8988T (cell line): Measurements from ENCODE around the gene MET.
"Not testable (repeated sequence)": the region's sequence is repeated elsewhere in the genome, so short reads cannot be mapped to it uniquely, and the experiment has no call there.

Source experiments
- DNase-seq: peaks from one replicate; pipeline ENCODE4 v3.0.0; 2011

MET gene

DNA sequence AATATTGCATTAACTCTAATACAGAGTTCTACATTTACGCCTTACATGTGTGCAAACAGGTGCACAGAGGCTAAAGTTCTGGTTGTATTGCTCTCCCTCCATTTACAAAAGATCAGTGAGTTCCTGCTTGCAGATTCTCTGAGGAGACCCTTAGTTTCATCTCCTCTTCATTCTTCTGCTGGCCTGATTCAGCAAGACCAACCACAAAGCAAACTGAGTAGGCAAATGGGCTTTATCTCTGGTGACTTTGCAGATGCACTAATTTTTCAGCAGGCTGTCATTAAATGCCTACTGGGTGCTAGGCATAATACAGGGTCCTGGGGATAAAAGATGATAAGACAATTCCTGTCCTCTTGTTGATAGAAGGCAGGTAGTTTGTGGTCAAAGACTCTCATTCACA is 56.4 kb downstream of the MET start:
- DNase-seq, result no peak

- no peak for DNase-seq
Measured at GRCh38 chr7:116730097-116731022, 58.4 kb downstream of the MET start.

GRCh38 chr7:116731023-116731395 is 59.0 kb downstream of the MET start:
- DNase-seq, result no peak

- no peak for DNase-seq
Measured at GRCh38 chr7:116731445-116732335, 59.7 kb downstream of the MET start.

GRCh38 chr7:116732788-116733694 is 61.0 kb downstream of the MET start:
- DNase-seq, result no peak

DNA sequence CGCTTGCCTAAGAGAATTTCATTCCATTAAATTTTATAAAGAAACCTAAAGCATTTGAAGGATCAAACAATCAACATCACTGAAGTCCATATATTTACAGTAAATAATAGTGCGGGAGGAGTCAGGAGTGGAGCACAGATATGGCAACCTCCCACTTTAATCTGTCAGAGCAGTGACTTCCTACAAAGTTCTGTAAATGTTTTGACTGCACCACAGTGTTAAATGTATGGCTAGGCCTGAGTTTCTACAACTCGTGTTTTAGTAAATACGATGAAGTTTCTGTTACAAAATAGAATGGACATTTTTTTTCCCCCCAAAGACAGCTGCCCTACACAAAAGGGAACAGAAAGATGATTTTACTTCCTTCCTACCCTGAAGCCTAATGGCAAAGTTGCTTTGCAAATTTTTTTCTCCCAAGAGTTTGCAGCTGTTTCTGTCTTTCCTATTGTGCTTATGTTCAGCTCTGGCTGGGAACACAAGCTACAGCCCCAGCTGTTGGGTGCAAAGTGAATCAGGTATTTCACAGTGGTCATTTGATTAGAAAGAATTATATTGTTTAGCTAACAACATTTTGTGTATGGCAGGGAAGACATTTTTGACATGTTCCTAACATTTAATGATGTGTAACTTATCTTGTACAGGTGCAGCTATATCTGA is 62.1 kb downstream of the MET start:
- DNase-seq, result no peak

- DNase-seq, result no peak
Measured at GRCh38 chr7:116734710-116735109, 62.7 kb downstream of the MET start.

GRCh38 chr7:116736927-116737715 is 65.1 kb downstream of the MET start:
- no peak for DNase-seq

- DNase-seq, result no peak
Measured at GRCh38 chr7:116738378-116738777, 66.4 kb downstream of the MET start.

DNA sequence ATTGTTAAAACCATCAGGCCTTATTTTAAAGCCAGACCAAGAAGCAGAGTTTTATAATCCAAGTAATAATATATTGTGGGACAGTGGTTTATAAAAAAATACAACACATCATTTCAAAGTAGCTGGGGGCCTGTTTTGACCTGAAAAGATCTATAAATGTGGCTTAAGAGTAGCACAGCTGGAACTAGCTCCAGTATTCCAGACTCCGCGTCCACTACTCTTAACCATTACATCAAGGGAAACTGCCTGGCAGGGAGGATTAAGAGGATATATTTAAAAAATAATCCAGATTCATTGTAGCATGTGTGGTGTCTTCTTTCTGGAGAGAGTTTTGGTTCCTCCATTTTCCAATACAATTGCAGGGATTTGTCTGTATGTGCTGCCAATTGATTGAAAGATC is 67.3 kb downstream of the MET start:
- no peak for DNase-seq

- DNase-seq, result no peak
Measured at GRCh38 chr7:116740231-116740630, 68.2 kb downstream of the MET start.

DNA sequence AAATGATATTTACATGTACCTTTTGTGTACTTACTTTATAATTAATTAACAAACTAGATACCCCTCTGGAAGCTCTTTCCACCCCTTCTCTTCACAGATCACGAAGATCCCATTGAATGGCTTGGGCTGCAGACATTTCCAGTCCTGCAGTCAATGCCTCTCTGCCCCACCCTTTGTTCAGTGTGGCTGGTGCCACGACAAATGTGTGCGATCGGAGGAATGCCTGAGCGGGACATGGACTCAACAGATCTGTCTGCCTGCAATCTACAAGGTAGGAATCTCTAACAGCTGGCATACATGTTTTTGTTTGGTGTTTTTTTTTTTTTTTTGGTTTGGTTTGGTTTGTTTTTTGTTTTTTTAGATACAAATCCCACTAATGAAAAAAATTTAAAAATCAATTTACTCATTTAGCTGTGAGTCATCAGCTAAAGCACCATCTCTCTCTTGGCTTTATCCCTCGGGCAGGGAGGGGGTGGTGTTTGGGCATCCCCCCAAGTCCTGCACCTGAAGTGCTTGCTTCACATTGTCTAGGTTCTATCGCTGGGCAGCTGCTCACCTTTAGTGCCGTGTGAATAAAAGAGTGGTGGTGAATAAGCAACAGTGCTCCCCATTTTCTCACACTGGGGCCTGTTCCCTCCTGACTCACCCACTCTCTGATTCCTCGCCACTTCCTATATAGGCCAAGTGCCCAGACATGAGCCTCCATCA is 68.9 kb downstream of the MET start:
- DNase-seq, result no peak

- DNase-seq, result no peak
Measured at GRCh38 chr7:116741625-116742316, 69.8 kb downstream of the MET start.

GRCh38 chr7:116742641-116743040 is 70.6 kb downstream of the MET start:
- DNase-seq, result no peak

- not testable (repeated sequence) for DNase-seq
Measured at GRCh38 chr7:116743835-116744234, 71.8 kb downstream of the MET start.

DNA sequence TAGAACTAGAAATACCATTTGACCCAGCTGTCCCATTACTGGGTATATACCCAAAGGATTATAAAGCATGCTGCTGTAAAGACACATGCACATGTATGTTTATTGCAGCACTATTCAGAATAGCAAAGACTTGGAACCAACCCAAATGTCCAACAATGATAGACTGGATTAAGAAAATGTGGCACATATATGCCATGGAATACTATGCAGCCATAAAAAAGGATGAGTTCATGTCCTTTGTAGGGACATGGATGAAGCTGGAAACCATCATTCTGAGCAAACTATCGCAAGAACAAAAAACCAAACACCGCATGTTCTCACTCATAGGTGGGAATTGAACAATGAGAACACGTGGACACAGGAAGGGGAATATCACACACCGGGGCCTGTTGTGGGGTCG is 74.4 kb downstream of the MET start:
- not testable (repeated sequence) for DNase-seq

GRCh38 chr7:116751070-116751469 is 79.1 kb downstream of the MET start:
- DNase-seq, result not testable (repeated sequence)

DNA sequence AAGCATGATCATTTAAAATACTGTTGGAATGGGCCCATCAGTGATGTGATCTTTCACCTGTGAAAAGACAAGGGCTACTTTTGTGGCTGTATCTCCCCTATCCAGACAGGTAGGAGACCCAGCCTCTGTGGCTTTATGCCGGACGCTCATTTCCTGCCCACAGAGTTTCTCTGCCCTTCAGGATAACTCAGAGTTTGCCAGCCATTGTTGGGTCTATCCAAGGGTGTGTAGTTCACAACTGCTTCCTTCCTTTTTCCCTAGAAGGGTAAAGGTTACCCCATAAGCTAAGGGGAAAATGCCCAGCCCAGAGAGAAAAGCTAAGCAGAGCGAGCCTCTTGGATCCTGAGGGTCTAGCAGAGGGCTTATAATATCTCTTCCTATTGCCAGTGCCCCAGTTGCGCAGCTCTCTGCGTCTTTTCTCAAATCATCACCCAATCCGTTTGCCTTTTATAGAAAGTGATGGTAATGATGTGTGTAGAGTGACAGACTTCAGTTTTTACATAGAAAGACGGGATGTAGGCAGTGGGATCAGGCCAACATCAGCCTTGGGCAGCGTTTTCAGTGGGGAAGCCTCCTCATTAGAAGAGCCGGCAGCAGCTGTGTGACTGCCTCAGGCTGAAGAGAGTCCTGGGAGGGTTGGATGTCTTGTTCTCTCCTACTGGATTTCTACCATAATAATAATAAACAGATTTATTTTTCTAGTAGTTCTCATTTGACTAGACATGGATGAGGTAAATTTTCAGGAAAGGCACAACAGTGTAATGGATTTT is 80.5 kb downstream of the MET start:
- no peak for DNase-seq

DNA sequence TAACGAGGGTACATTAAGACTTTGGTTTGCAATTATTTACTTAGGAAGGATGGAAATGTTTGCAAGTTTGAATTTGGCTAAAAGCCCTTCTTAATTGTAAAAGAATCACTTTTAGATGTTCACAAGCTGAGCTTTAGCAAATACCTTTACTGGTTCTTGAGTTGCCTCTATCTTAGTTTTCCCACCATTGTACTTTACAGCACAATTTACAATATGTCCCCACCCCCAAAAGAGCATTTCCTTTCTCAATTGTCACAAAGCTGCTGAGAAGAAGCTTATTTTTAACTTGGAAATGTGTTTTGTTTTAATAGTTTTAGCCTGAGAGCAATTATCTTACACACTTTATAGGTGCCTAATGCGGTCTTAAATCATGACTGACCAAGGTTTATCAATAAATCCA is 81.1 kb downstream of the MET start:
- no peak for DNase-seq
